ENCODE results near the gene NELL1.

DNA sequence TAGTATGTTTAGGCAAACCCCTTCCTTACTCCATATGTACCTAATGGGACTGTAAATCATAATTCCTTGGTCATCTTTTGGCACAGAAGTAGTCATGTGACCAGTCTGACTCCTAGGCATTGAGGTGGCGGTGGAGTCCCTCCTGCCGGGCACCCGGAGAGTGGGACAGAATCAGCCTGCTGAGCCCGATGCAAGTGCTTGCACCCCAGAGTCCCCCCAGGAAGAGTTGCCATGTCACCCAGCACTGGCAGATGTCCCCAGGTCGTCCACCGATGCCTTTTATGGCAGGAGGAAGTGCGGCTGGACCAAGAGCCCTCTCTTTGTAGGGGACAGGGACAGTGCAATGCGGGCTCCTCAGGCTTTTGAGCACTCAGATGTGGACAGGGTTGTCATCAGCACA is 500.3 kb downstream of the NELL1 start:
- TF ChIP-seq, protein P1, sequence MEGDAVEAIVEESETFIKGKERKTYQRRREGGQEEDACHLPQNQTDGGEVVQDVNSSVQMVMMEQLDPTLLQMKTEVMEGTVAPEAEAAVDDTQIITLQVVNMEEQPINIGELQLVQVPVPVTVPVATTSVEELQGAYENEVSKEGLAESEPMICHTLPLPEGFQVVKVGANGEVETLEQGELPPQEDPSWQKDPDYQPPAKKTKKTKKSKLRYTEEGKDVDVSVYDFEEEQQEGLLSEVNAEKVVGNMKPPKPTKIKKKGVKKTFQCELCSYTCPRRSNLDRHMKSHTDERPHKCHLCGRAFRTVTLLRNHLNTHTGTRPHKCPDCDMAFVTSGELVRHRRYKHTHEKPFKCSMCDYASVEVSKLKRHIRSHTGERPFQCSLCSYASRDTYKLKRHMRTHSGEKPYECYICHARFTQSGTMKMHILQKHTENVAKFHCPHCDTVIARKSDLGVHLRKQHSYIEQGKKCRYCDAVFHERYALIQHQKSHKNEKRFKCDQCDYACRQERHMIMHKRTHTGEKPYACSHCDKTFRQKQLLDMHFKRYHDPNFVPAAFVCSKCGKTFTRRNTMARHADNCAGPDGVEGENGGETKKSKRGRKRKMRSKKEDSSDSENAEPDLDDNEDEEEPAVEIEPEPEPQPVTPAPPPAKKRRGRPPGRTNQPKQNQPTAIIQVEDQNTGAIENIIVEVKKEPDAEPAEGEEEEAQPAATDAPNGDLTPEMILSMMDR (IDR thresholded peaks at IDR 0.05 in 4 of 5, conservative IDR thresholded peaks at IDR 0.05 in 1 of 5): no peak
- no peak for TF ChIP-seq POLR2A (IDR thresholded peaks at IDR 0.05)
